Ecto neural progenitor cell (in vitro differentiated cells): ENCODE results near the gene RAB34.
"Not testable (repeated sequence)": the region's sequence is repeated elsewhere in the genome, so short reads cannot be mapped to it uniquely, and the experiment has no call there.

Experiments used
- DNase-seq: peaks from one replicate; pipeline ENCODE4 v3.0.0-alpha.2; 2018; ENCODE audit warnings: low spot score

The RAB34 gene

GRCh38 chr17:28728364-28729200 is 10.9 kb upstream of the RAB34 start, which contains the start of gene NEK8:
NEK8 (plus strand) TSS chr17:28728788; CDS start chr17:28728814, 26 bp downstream.
- peak; percentile 99 for DNase-seq

GRCh38 chr17:28726627-28727491 is 9.2 kb upstream of the RAB34 start:
- peak; percentile 100 for DNase-seq

DNA sequence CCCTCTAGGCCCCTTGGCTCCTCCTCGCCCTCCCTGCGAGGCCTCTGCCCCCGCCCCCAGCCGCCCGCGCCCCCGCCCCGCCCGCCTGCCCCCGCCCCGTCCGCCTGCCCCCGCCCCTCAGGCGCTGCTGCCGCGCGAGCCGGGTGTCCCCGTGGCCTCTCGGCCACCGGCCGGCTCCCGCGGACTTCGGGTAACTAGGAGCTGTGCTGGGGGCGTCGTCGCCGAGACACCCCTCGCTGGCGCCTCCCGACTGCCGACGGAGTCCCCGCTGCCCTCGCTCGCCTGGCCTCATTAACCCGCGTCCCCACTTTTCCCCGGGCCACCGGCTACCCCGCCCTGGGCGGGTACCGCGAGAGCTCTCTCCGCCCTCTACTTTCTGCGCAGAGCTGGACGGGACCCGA is 8.6 kb upstream of the RAB34 start, which contains the start of gene TLCD1:
TSS of gene TLCD1 (minus strand) at position 8 of the 401 bp plus-strand sequence. CDS start 136 bp downstream, outside the sequence.
- DNase-seq, result peak; percentile 92

DNA sequence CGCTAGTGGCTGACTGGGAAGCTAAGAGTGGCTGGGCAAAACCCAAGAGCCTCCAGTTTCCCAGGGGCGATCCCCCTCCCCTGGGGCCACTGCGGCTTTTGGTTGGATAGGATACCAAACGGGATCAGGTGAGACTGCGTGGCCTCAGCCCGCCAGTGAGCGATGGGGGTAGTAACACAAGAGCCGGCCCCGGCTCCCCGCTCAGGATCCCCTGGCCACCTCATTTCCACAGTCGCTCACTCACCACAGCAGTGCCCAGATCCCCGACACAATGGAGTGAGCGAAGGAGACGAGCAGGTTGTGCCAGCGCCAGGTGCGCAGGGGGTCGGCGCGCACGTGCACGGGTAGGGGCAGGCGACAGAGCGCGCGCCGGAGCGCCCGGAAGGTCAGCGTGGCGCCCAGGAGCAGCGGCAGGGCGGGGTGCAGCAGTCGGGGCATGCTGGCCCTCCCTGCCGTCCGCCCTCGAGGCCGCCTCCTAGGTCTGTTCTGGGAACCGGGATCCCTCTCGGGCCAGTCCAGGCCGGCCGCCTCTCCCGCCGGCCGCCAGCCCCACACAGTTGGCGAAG is 8.1 kb upstream of the RAB34 start:
- peak; percentile 94 for DNase-seq

- no peak for DNase-seq
These were observed 7.5 kb upstream of the RAB34 start for GRCh38 chr17:28725166-28725659.

DNA sequence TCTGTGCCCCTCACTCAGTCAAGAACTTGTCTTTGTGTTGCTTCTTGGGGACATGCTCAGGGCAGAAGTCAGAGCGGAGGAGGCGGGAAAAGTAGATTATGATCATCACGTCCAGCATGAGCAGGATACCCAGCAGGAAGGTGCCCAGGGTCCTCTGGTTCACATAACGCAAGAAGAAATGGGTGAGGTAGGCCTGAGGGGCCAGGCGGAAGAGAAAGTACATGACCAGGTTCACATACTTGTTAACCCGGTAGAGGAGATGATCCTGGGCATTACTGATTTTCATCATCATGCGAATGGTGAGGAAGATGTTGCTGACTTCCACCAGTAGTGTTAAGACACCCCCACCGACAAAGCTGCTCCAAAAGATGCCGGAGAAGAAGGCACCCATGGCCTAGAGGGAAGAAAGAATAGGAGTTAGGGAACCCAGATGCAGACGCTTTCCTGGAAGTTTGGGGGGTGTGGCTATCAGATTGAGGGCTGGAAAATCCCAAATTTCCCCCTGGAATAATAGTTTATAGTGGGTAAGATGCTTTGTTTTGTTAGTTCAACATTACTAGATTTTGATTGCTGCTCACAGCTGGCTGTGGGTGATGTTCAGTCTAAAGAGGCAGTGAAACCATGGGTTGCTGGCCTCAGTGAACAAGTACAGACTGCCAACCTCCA is 7.0 kb upstream of the RAB34 start:
- DNase-seq, result no peak

DNA sequence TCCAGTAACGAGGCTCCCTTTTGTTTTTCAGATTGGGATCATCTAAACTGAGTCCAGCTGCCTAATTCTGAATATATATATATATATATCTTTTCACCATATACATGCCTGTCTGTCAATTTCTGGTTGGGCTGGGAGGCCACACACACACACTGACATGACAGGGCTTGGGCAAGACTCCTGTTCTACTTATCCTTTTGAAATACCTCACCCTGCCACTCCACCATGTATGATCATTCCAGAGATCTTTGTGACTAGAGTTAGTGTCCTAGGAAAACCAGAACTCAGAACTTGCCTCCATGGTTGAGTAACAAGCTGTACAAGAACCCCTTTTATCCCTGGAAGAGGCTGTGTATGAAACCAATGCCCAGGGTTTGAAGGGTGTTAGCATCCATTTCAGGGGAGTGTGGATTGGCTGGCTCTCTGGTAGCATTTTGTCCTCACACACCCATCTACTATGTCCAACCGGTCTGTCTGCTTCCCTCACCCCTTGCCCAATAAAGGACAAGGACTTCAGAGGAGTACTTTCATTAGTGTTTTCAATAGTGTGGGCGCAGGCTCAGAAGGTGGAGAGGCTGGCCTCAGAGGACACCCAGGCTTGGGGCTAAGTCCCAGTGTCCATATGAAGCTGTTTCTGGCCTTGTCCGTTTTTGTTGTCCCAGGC is 6.3 kb upstream of the RAB34 start:
- DNase-seq, result not testable (repeated sequence)

- no peak for DNase-seq
These were observed 5.6 kb upstream of the RAB34 start for GRCh38 chr17:28723159-28723835.

DNA sequence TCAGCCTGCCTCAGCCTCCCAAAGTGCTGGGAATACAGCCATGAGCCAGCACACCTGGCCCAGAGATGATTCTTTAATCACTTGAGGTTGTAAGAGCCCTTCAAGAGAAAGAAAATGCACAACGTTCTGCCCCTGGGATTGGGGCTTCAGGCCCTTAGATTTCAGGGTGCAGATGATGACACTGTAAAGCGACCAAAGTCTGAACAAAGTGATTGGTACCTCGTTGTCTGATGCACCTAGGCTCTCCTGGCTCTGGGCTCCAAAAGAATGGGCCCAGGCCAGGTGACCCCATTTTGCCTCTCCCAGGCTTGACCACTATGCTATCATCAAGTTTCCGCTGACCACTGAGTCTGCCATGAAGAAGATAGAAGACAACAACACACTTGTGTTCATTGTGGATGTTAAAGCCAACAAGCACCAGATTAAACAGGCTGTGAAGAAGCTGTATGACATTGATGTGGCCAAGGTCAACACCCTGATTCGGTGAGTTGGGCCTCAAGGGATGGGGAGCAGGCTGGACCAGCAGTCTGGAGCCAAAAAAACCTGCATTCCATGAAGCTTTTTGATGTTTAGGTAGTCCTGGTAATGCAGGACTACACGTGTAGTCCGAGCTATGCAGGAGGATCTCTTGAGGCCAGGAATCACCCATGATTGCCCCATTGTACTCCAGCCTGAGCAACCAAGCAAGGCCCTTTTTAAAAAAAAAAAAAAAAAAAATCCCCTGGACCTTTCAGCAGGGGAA is 4.9 kb upstream of the RAB34 start:
- DNase-seq, result no peak

DNA sequence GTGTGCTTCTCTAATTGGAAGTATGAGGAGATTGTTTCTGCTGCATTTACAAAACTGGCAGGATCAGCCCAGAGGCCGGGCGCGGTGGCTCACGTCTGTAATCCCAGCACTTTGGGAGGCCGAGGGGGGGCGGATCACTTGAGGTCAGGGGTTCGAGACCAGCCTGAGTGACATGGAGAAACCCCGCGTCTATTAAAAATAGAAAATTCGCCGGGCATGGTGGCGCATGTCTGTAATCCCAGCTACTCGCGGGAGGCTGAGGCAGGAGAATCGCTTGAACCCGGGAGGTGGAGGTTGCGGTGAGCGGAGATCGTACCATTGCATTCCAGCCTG is 3.3 kb upstream of the RAB34 start:
- DNase-seq, result not testable (repeated sequence)

- DNase-seq, result no peak
These were observed 2.8 kb upstream of the RAB34 start for GRCh38 chr17:28720247-28720996.

DNA sequence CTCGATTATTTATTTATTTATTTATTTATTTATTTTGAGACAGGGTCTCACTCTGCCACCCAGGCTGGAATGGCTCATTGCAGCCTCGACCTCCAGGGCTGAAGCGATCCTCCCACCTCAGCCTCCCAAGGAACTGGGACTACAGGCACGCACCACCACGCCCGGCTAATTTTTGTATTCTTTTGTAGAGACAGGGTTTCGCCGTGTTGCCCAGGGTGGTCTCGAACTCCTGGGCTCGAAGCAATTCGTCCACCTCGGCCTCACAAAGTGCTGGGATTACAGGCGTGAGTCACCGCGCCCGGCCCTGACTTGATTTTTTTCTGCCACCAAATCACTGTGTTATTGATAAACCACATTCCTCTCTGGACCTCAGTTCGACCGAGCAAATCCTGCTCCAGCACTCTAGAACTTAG is 1.4 kb upstream of the RAB34 start:
- DNase-seq, result no peak

- DNase-seq, result no peak
These were observed 809 bp upstream of the RAB34 start for GRCh38 chr17:28718333-28719020.

DNA sequence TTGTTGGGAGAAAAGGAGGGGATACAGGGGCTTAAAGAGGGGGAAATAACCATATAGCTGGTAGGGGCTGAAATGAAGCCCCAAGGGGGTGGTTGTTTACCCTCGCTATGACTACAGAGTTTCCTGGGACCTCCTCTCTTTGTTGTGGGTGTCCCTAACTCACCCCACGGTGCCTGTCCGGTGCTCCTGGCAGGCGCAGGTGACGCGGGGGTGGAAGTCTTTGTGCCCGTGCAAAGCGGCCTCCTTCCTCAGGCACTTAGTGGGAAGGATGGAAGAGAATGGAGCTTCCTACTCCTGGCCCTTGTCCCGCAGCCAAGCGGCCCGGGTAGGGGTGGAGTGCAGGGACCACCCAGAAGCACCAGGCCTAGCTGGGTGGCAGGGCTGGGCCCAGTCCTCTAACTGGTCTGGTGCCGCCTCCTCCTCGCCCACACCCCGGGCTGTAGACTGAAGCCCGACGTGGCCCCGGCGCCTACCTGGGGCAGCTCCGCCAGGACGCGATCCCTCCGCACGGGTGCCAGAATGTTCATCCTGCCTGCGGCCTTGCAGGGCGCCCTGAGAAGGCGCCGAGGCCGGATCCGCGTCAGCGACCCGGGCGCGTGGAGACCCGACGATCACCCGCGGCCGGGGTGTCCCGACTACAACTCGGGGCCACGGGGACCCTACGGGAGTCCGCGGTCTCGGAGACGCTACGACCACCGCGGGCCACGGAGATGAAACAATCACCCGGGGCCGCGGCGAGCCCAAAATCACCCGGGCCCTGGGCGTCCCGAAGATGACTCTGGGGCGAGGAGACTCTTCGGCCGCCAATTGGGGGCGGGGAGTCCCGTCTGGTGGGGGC is 709 bp downstream of the RAB34 start:
- peak; percentile 84 for DNase-seq

DNA sequence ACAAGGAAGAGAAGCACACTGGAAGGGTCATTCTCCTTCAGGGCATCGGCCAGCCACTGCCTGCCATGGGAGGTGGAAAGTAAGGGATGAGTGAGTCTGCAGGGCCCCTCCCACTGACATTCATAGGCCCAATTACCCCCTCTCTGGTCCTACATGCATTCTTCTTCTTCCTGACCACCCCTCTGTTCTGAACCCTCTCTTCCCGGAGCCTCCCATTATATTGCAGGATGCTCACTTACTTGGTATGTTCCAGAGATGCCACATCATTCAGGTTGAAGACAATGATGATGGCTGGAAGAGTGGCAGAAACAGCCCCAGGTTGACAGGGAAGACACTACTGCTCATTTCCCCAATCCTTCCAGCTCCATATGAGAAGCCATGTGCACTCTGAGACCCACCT is 2.5 kb downstream of the RAB34 start:
- DNase-seq, result no peak

GRCh38 chr17:28714281-28714680 is 3.4 kb downstream of the RAB34 start:
- no peak for DNase-seq

DNA sequence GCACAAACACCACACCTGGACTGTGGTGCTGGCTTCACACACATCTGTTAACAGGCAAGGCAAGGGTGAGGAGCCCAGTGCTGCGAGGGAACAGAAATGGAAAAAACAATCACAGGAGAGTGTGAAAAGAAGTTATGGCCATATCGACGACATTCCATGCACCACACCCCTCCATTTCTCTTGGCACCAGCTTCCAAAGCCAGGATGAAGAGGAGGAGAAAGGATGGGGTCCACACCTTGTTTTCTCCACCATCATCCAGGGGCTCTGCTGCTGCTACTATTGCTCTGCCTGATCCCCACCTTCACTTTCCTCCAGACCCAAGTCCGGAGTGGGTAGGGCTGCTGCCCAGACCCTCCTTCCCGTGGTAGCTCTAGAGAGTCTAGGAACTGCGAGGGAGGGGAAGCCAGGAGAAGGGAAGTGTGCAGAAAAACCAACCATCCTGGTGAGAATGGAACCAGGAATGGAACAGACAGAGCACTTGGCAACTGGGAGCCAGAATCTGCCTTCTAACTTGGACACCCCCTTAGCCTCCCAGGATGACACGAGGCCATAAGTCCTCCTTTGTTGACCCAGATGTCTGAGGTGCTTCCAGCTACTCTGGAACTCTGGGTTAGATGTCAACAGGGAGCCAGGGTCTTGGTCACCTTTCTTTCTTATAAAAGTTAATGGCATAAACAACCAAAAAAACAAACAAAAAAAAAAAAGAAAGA is 4.8 kb downstream of the RAB34 start:
- no peak for DNase-seq
